CD4-positive, alpha-beta memory T cell (primary cell): Measurements from ENCODE around the gene SLC8A1. TPM values are rescaled to one million over a fixed set of nuclear protein-coding genes. Genes with fewer than 3 reads are reported as not detected.

Experiments used
- CTCF ChIA-PET: fragments of 350-600 bp; sonication (Branson Sonifier 250); formaldehyde crosslinking; loops from one replicate; lab custom pipeline; 2021; ENCODE audit warnings: inconsistent platforms; ENCODE audit not compliant: partially characterized antibody; lab: Charles Lee
- POLR2A ChIA-PET: fragments of 350-600 bp; sonication (Branson Sonifier 250); formaldehyde crosslinking; loops from one replicate; lab custom pipeline; 2021; ENCODE audit not compliant: partially characterized antibody; lab: Charles Lee
- DNase-seq, 5 donors: peaks; one replicate each; pipeline versions ENCODE4 v3.0.0 to v3.0.0-alpha.2; 2020 to 2022; ENCODE audit warnings: mixed read lengths in 1 of 5
- H3K27ac ChIP-seq: one replicate; pipeline ENCODE4 v1.7.0; 2013; ENCODE audit warnings: low read depth, low read length
- H3K27me3 ChIP-seq: 2 replicates; pipeline ENCODE4 v1.7.0; 2013; ENCODE audit warnings: mild to moderate bottlenecking, low read length, moderate library complexity; ENCODE audit not compliant: insufficient read depth
- H3K36me3 ChIP-seq: 2 replicates; pipeline ENCODE4 v1.7.0; 2013; ENCODE audit warnings: mild to moderate bottlenecking, low read length, moderate library complexity; ENCODE audit not compliant: insufficient read depth
- H3K4me1 ChIP-seq: 2 replicates; pipeline ENCODE4 v1.7.0; 2013; ENCODE audit warnings: mild to moderate bottlenecking, low read length, moderate library complexity; ENCODE audit not compliant: insufficient read depth
- H3K4me3 ChIP-seq, 2 donors: one replicate each; pipeline ENCODE4 v1.7.0; 2013; ENCODE audit warnings: low read length in 2 of 2, mild to moderate bottlenecking in 1 of 2
- H3K9me3 ChIP-seq, 2 donors: one replicate each; pipeline ENCODE4 v1.7.0; 2013; ENCODE audit warnings: low read length in 2 of 2, control low read depth in 1 of 2; ENCODE audit not compliant: control insufficient read depth in 1 of 2
- H3K27ac Mint-ChIP-seq, 7 donors: one replicate each; pipeline ENCODE4 v1.8.0; 2020 to 2021; ENCODE audit warnings: mixed read lengths in 7 of 7, mild to moderate bottlenecking in 6 of 7, inconsistent platforms in 3 of 7, moderate library complexity in 3 of 7
- H3K27me3 Mint-ChIP-seq, 2 donors: one replicate each; pipeline ENCODE4 v1.8.0; 2020 to 2021; ENCODE audit warnings: mixed read lengths in 2 of 2
- H3K36me3 Mint-ChIP-seq, 2 donors: one replicate each; pipeline ENCODE4 v1.8.0; 2020 to 2021; ENCODE audit warnings: mixed read lengths in 2 of 2, inconsistent platforms in 1 of 2, mild to moderate bottlenecking in 1 of 2
- H3K4me1 Mint-ChIP-seq, 4 donors: one replicate each; pipeline ENCODE4 v1.8.0; 2020 to 2021; ENCODE audit warnings: mixed read lengths in 4 of 4, mild to moderate bottlenecking in 1 of 4
- H3K4me3 Mint-ChIP-seq, 8 donors: one replicate each; pipeline ENCODE4 v1.8.0; 2020 to 2021; ENCODE audit warnings: mixed read lengths in 8 of 8, mild to moderate bottlenecking in 7 of 8, moderate library complexity in 6 of 8, inconsistent platforms in 3 of 8
- H3K9me3 Mint-ChIP-seq, 8 donors: one replicate each; pipeline ENCODE4 v1.8.0; 2020 to 2021; ENCODE audit warnings: mixed read lengths in 8 of 8, mild to moderate bottlenecking in 5 of 8, inconsistent platforms in 3 of 8, moderate library complexity in 1 of 8
- intact Hi-C: fragments of 100-400 bp; cut with micrococcal nuclease; formaldehyde crosslinking; loops from one replicate; pipeline ENCODE4 v1.15.1; 2023
- polyA plus RNA-seq, 2 donors: library from polyadenylated mRNA; unstranded; fragments of 300-500 nt; fragmentation: Illumina TruSeq; gene quantifications; one replicate each; pipeline ENCODE4 v1.2.3, GENCODE V29; 2021
- total RNA-seq, 2 experiments: library from RNA; stranded (reverse); gene quantifications; one replicate each; pipeline ENCODE4 v1.2.3, GENCODE V29; 2021

SLC8A1 gene
- total RNA-seq, result under 1 TPM; 0.36 to 0.79 TPM
- polyA plus RNA-seq, result not detected

GRCh38 chr2:40451918-40452605 lies at the start of gene SLC8A1:
TSS of gene SLC8A1 (minus strand) at chr2:40452090.
- intact Hi-C loops, result no loop called here

GRCh38 chr2:40499437-40499836 lies 47.5 kb upstream of the SLC8A1 start:
- H3K4me3 Mint-ChIP-seq, result no peak overlapping the region
- H3K4me1 Mint-ChIP-seq, result no peaks in the 10 kb centered on the region
- Histone ChIP-seq H3K27ac (no peak overlapping the region), H3K4me1 (no peaks in the 10 kb centered on the region), H3K9me3 (no peaks in the 10 kb centered on the region), H3K27me3 (no peaks in the 10 kb centered on the region), H3K36me3 (no peaks in the 10 kb centered on the region), H3K4me3 (no peak overlapping the region)
- no peak overlapping the region for H3K27ac Mint-ChIP-seq
- DNase-seq, result no peak
- ChIA-PET POLR2A (no interaction called here), CTCF (no interaction called here)
- no peaks in the 10 kb centered on the region for H3K36me3 Mint-ChIP-seq
- peaks cover 0 to 4% (median 0%) of the 10 kb centered on the region in 8 donors for H3K9me3 Mint-ChIP-seq
- intact Hi-C loops, result no loop called here
- H3K27me3 Mint-ChIP-seq, result no peaks in the 10 kb centered on the region

More at GRCh38 chr2:40451918-40452605, at the start of gene SLC8A1:
- no peak within 1 kb of the TSS for H3K4me3 ChIP-seq
- no peak within 1 kb of the TSS for H3K27ac ChIP-seq
- peak within 1 kb of the TSS; percentile 36 to 88 (median 69) for H3K4me3 Mint-ChIP-seq
- no peak for DNase-seq
- no peaks in the 10 kb centered on the region for H3K27me3 ChIP-seq
- peaks cover 0 to 6% (median 2%) of the 10 kb centered on the region in 8 donors for H3K9me3 Mint-ChIP-seq
- H3K36me3 ChIP-seq, result no peaks in the 10 kb centered on the region
- ChIA-PET POLR2A (no interaction called here), CTCF (no interaction called here)
- H3K27ac Mint-ChIP-seq, result no peak within 1 kb of the TSS
- no peaks in the 10 kb centered on the region for H3K4me1 ChIP-seq
- peaks cover 19% of the 10 kb centered on the region in 2 donors for H3K27me3 Mint-ChIP-seq
- no peaks in the 10 kb centered on the region for H3K9me3 ChIP-seq
- H3K4me1 Mint-ChIP-seq, result peaks cover 4 to 22% (median 9%) of the 10 kb centered on the region in 4 donors
- H3K36me3 Mint-ChIP-seq, result no peaks in the 10 kb centered on the region

GRCh38 chr2:40497251-40497859 lies 45.5 kb upstream of the SLC8A1 start:
- H3K4me1 ChIP-seq, result no peaks in the 10 kb centered on the region
- Mint-ChIP-seq H3K27me3 (no peaks in the 10 kb centered on the region), H3K36me3 (no peaks in the 10 kb centered on the region), H3K4me3 (no peak overlapping the region), H3K9me3 (peaks cover 0 to 6% (median 2%) of the 10 kb centered on the region in 8 donors), H3K4me1 (no peaks in the 10 kb centered on the region), H3K27ac (no peak overlapping the region)
- H3K36me3 ChIP-seq, result no peaks in the 10 kb centered on the region
- no peak overlapping the region for H3K27ac ChIP-seq
- H3K9me3 ChIP-seq, result no peaks in the 10 kb centered on the region
- DNase-seq, result no peak
- CTCF ChIA-PET, result no interaction called here
- intact Hi-C loops, result no loop called here
- no peaks in the 10 kb centered on the region for H3K27me3 ChIP-seq
- no peak overlapping the region for H3K4me3 ChIP-seq
- POLR2A ChIA-PET, result no interaction called here

GRCh38 chr2:40489678-40489960 lies 37.7 kb upstream of the SLC8A1 start:
- H3K4me1 ChIP-seq, result no peaks in the 10 kb centered on the region
- peak in 1 of 5 donors; percentile 2 for DNase-seq
- Mint-ChIP-seq H3K27me3 (no peaks in the 10 kb centered on the region), H3K4me1 (peaks cover 0 to 14% (median 11%) of the 10 kb centered on the region in 4 donors), H3K36me3 (no peaks in the 10 kb centered on the region), H3K9me3 (peaks cover 0 to 5% (median 2%) of the 10 kb centered on the region in 8 donors), H3K27ac (peak overlapping the region in 2 of 7 donors; percentile 2 to 33), H3K4me3 (peak overlapping the region; percentile 64 to 82 (median 72))
- ChIA-PET CTCF (no interaction called here), POLR2A (no interaction called here)
- peak overlapping the region in 1 of 2 donors; percentile 11 for H3K4me3 ChIP-seq
- H3K27ac ChIP-seq, result no peak overlapping the region
- H3K9me3 ChIP-seq, result no peaks in the 10 kb centered on the region
- no peaks in the 10 kb centered on the region for H3K27me3 ChIP-seq
- intact Hi-C loops, result no loop called here
- no peaks in the 10 kb centered on the region for H3K36me3 ChIP-seq

GRCh38 chr2:40488927-40489677 lies 37.2 kb upstream of the SLC8A1 start:
- no peak for DNase-seq
- no peaks in the 10 kb centered on the region for H3K27me3 ChIP-seq
- CTCF ChIA-PET, result no interaction called here
- Mint-ChIP-seq H3K9me3 (peaks cover 0 to 5% (median 2%) of the 10 kb centered on the region in 8 donors), H3K27ac (peak overlapping the region in 3 of 7 donors; percentile 2 to 55 (median 33)), H3K4me3 (peak overlapping the region; percentile 64 to 82 (median 72)), H3K4me1 (peaks cover 0 to 14% (median 11%) of the 10 kb centered on the region in 4 donors), H3K36me3 (no peaks in the 10 kb centered on the region), H3K27me3 (no peaks in the 10 kb centered on the region)
- intact Hi-C loops, result no loop called here
- H3K4me1 ChIP-seq, result no peaks in the 10 kb centered on the region
- POLR2A ChIA-PET, result no interaction called here
- peak overlapping the region in 1 of 2 donors; percentile 11 for H3K4me3 ChIP-seq
- no peak overlapping the region for H3K27ac ChIP-seq
- no peaks in the 10 kb centered on the region for H3K9me3 ChIP-seq
- no peaks in the 10 kb centered on the region for H3K36me3 ChIP-seq

DNA sequence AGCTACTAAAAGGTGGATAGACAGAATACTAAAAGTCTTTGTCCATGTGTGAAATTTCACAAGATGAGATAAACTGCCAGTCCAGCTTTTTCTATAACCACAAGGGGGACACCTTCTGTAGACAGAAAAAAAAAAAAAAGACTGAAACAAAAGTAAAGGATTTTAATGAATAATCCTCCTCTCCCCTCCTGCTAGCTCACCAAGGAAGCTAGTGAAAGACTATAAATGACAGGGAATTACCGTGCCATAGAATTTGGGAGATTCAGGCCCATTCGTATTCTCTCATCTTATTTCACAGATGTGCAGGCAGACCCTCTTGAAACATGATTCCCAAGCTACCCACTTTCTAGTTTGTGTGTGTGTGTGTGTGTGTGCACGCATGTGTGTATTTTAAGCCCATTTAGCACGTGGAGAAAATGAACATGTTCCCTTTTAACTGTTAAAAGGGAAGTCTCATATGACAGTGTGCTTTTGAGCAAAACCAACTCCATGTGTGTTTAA lies 36.3 kb upstream of the SLC8A1 start:
- intact Hi-C loops, result no loop called here
- H3K4me1 ChIP-seq, result no peaks in the 10 kb centered on the region
- Mint-ChIP-seq H3K27ac (no peak overlapping the region), H3K4me3 (peak overlapping the region in 1 of 8 donors; percentile 10), H3K9me3 (peaks cover 0 to 3% (median 0%) of the 10 kb centered on the region in 8 donors), H3K36me3 (no peaks in the 10 kb centered on the region), H3K27me3 (no peaks in the 10 kb centered on the region), H3K4me1 (peaks cover 0 to 14% (median 11%) of the 10 kb centered on the region in 4 donors)
- DNase-seq, result no peak
- no peak overlapping the region for H3K4me3 ChIP-seq
- POLR2A ChIA-PET, result no interaction called here
- no peaks in the 10 kb centered on the region for H3K36me3 ChIP-seq
- no peak overlapping the region for H3K27ac ChIP-seq
- H3K9me3 ChIP-seq, result no peaks in the 10 kb centered on the region
- CTCF ChIA-PET, result no interaction called here
- H3K27me3 ChIP-seq, result no peaks in the 10 kb centered on the region

- Mint-ChIP-seq H3K4me3 (no peak overlapping the region), H3K27ac (no peak overlapping the region), H3K4me1 (peaks cover 0 to 14% (median 11%) of the 10 kb centered on the region in 4 donors), H3K9me3 (peaks cover 0 to 3% (median 0%) of the 10 kb centered on the region in 8 donors), H3K27me3 (no peaks in the 10 kb centered on the region), H3K36me3 (no peaks in the 10 kb centered on the region)
- no peaks in the 10 kb centered on the region for H3K27me3 ChIP-seq
- intact Hi-C loops, result no loop called here
- H3K4me3 ChIP-seq, result no peak overlapping the region
- H3K27ac ChIP-seq, result no peak overlapping the region
- no peak for DNase-seq
- ChIA-PET POLR2A (interaction anchor here (0.6 kb wide), 1 partner anchor 15 kb away, joined by 3 read pairs; no protein-coding TSS in a partner anchor), CTCF (no interaction called here)
- H3K4me1 ChIP-seq, result no peaks in the 10 kb centered on the region
- no peaks in the 10 kb centered on the region for H3K9me3 ChIP-seq
- H3K36me3 ChIP-seq, result no peaks in the 10 kb centered on the region
These were observed 35.7 kb upstream of the SLC8A1 start for GRCh38 chr2:40487602-40488001.
